H1 (cell line): ENCODE results near the gene MARK1. TPM values are rescaled to one million over a fixed set of nuclear protein-coding genes. Genes with fewer than 3 reads are reported as not detected.

Experiments
- CTCF ChIA-PET: fragments of 300-600 bp; sonication (Branson Sonifier 250); formaldehyde crosslinking; loops from one replicate; lab custom pipeline; 2021; ENCODE audit not compliant: partially characterized antibody; lab: Charles Lee
- POLR2A ChIA-PET: fragments of 300-600 bp; sonication (Branson Sonifier 250); formaldehyde crosslinking; loops from one replicate; lab custom pipeline; 2021; ENCODE audit warnings: inconsistent platforms; ENCODE audit not compliant: partially characterized antibody; lab: Charles Lee
- DNase-seq, 2 experiments: peaks; one replicate each; pipeline versions ENCODE4 v3.0.0 to v3.0.0-alpha.2; 2010 to 2022; ENCODE audit warnings: low spot score in 2 of 2, low read depth in 1 of 2, mixed read lengths in 1 of 2
- FAIRE-seq: peaks from 2 replicates; lab custom pipeline; 2011; peaks lifted over from hg19 to GRCh38; lab: Jason Lieb, UNC
- H2AFZ ChIP-seq: 2 replicates; pipeline ENCODE4 v1.8.1; 2012; ENCODE audit warnings: low read length, inconsistent platforms
- H2AK5ac ChIP-seq: 2 replicates; pipeline ENCODE4 v1.6.1; 2013; ENCODE audit warnings: low read depth, low read length
- H2BK120ac ChIP-seq: replicated peaks from 2 replicates; pipeline ENCODE3; 2013; ENCODE audit warnings: low read depth, low read length, inconsistent platforms
- H2BK12ac ChIP-seq: 2 replicates; pipeline ENCODE4 v1.6.1; 2013; ENCODE audit warnings: low read depth, low read length
- H2BK15ac ChIP-seq: 2 replicates; pipeline ENCODE4 v1.6.1; 2013; ENCODE audit warnings: low read length
- H2BK20ac ChIP-seq: 2 replicates; pipeline ENCODE4 v1.6.1; 2013; ENCODE audit warnings: low read length
- H2BK5ac ChIP-seq: 2 replicates; pipeline ENCODE4 v1.6.1; 2013; ENCODE audit warnings: low read depth, low read length
- H3K14ac ChIP-seq: 2 replicates; pipeline ENCODE4 v1.6.1; 2013; ENCODE audit warnings: inconsistent platforms; ENCODE audit not compliant: insufficient read length
- H3K18ac ChIP-seq: 2 replicates; pipeline ENCODE4 v1.6.1; 2013; ENCODE audit warnings: low read length; ENCODE audit errors: extremely low read depth
- H3K23ac ChIP-seq: 2 replicates; pipeline ENCODE4 v1.6.1; 2013; ENCODE audit warnings: inconsistent platforms; ENCODE audit not compliant: insufficient read length
- H3K23me2 ChIP-seq: 2 replicates; pipeline ENCODE4 v1.6.1; 2013; ENCODE audit warnings: low read depth, low read length
- H3K27ac ChIP-seq: 2 replicates; pipeline ENCODE4 v1.6.1; 2011; ENCODE audit warnings: low read depth, low read length, inconsistent platforms
- H3K27me3 ChIP-seq, 4 experiments: replicated peaks in 1 of 4; 1 replicate in 1 of 4; 2 replicates in 3 of 4; pipeline versions ENCODE4 v1.6.1 to v1.8.1; 2011 to 2013; ENCODE audit warnings: low read length in 3 of 4, mild to moderate bottlenecking in 3 of 4, inconsistent platforms in 2 of 4, mixed read lengths in 2 of 4, moderate library complexity in 1 of 4; ENCODE audit not compliant: control insufficient read depth in 3 of 4, insufficient read depth in 3 of 4; ENCODE audit errors: extremely low read depth in 1 of 4
- H3K36me3 ChIP-seq, 4 experiments: 2 replicates each; pipeline versions ENCODE4 v1.6.1 to v1.8.1; 2011 to 2013; ENCODE audit warnings: mild to moderate bottlenecking in 4 of 4, low read length in 3 of 4, moderate library complexity in 2 of 4, control low read depth in 1 of 4, inconsistent platforms in 1 of 4; ENCODE audit not compliant: insufficient read depth in 4 of 4, control insufficient read depth in 2 of 4
- H3K4ac ChIP-seq: replicated peaks from 2 replicates; pipeline ENCODE3; 2013; ENCODE audit warnings: low read length, low read depth, mixed read lengths, inconsistent platforms; ENCODE audit not compliant: insufficient read length
- H3K4me1 ChIP-seq, 4 experiments: replicated peaks in 1 of 4; 1 replicate in 1 of 4; 2 replicates in 3 of 4; pipeline versions ENCODE4 v1.6.1 to v1.8.1; 2011 to 2013; ENCODE audit warnings: low read length in 3 of 4, inconsistent platforms in 2 of 4, mixed read lengths in 1 of 4; ENCODE audit not compliant: insufficient read depth in 4 of 4, control insufficient read depth in 3 of 4
- H3K4me2 ChIP-seq, 2 experiments: 2 replicates each; pipeline versions ENCODE4 v1.6.1 to v1.8.1; 2011 to 2013; ENCODE audit warnings: low read depth in 2 of 2, low read length in 2 of 2, control low read depth in 1 of 2, inconsistent platforms in 1 of 2, mild to moderate bottlenecking in 1 of 2; ENCODE audit not compliant: insufficient read depth in 1 of 2
- H3K4me3 ChIP-seq, 4 experiments: fragments of 200-600, 300-600 bp in 1 of 4; sonication (generic), shearing (Covaris generic), sonication (Bioruptor Twin) in 1 of 4; 2 replicates each; pipeline versions ENCODE4 v1.5.1 to v1.8.1; 2011 to 2016; ENCODE audit warnings: low read length in 4 of 4, low read depth in 3 of 4, control low read depth in 2 of 4, inconsistent platforms in 2 of 4, mild to moderate bottlenecking in 2 of 4, mixed read lengths in 1 of 4, moderate library complexity in 1 of 4; ENCODE audit not compliant: insufficient read depth in 2 of 4; ENCODE audit errors: extremely low read depth in 1 of 4
- H3K56ac ChIP-seq: replicated peaks from 2 replicates; pipeline ENCODE3; 2013; ENCODE audit warnings: low read depth, mild to moderate bottlenecking, mixed read lengths, low read length, inconsistent platforms; ENCODE audit not compliant: insufficient read length
- H3K79me1 ChIP-seq: 2 replicates; pipeline ENCODE4 v1.6.1; 2013; ENCODE audit warnings: low read depth, low read length, control low read depth
- H3K79me2 ChIP-seq, 2 experiments: 2 replicates each; pipeline versions ENCODE4 v1.6.1 to v1.8.1; 2012 to 2013; ENCODE audit warnings: low read length in 2 of 2, mild to moderate bottlenecking in 2 of 2, inconsistent platforms in 1 of 2; ENCODE audit not compliant: insufficient read depth in 2 of 2, control insufficient read depth in 1 of 2
- H3K9ac ChIP-seq, 4 experiments: replicated peaks in 1 of 4; 1 replicate in 1 of 4; 2 replicates in 3 of 4; pipeline versions ENCODE4 v1.6.1 to v1.8.1; 2011 to 2013; ENCODE audit warnings: low read depth in 3 of 4, low read length in 3 of 4, control low read depth in 2 of 4, mild to moderate bottlenecking in 2 of 4, moderate library complexity in 2 of 4, inconsistent platforms in 1 of 4; ENCODE audit errors: extremely low read depth in 1 of 4
- H3K9me3 ChIP-seq, 2 experiments: 2 replicates each; pipeline versions ENCODE4 v1.6.1 to v1.8.1; 2012 to 2013; ENCODE audit warnings: mild to moderate bottlenecking in 2 of 2, moderate library complexity in 2 of 2, control low read depth in 1 of 2, inconsistent platforms in 1 of 2, low read depth in 1 of 2, low read length in 1 of 2, mixed read lengths in 1 of 2; ENCODE audit not compliant: insufficient read depth in 2 of 2
- H4K20me1 ChIP-seq, 2 experiments: replicated peaks in 1 of 2; 2 replicates each; pipeline versions ENCODE3 to v1.8.1; 2011 to 2013; ENCODE audit warnings: inconsistent platforms in 2 of 2, low read length in 2 of 2, mild to moderate bottlenecking in 1 of 2; ENCODE audit not compliant: insufficient read depth in 2 of 2, control insufficient read depth in 1 of 2
- H4K5ac ChIP-seq: 2 replicates; pipeline ENCODE4 v1.6.1; 2013; ENCODE audit warnings: low read length, low read depth, mixed read lengths, inconsistent platforms; ENCODE audit not compliant: insufficient read length
- H4K8ac ChIP-seq: 2 replicates; pipeline ENCODE4 v1.8.0; 2013; ENCODE audit warnings: mild to moderate bottlenecking, moderate library complexity, low read length, inconsistent platforms; ENCODE audit not compliant: insufficient read depth; ENCODE audit errors: extremely low read depth
- H4K91ac ChIP-seq: replicated peaks from 2 replicates; pipeline ENCODE3; 2013; ENCODE audit warnings: low read length, mixed read lengths, inconsistent platforms; ENCODE audit not compliant: insufficient read length
- CHD2 ChIP-seq: IDR thresholded peaks from 2 replicates; pipeline ENCODE4 v1.6.1; 2012; ENCODE audit warnings: low read length, improper control_type of control experiment
- RAD21 ChIP-seq, 2 experiments: IDR thresholded peaks in 1 of 2; conservative IDR thresholded peaks in 1 of 2; 2 replicates each; pipeline ENCODE4 v1.6.1; 2011; ENCODE audit warnings: low read depth in 2 of 2, low read length in 2 of 2, improper control_type of control experiment in 1 of 2, inconsistent platforms in 1 of 2, mild to moderate bottlenecking in 1 of 2, moderate library complexity in 1 of 2
- SP2 ChIP-seq: IDR thresholded peaks from 2 replicates; pipeline ENCODE4 v1.6.1; 2012; ENCODE audit warnings: mild to moderate bottlenecking, low read length, inconsistent platforms
- whole genome bisulfite sequencing, 2 experiments: shearing (Covaris generic) in 1 of 2; methylation state at CpG; one replicate each; pipeline versions ENCODE4 v1.1.6 to v1.1.7; 2013 to 2015; ENCODE audit warnings: low lambda C conversion rate in 2 of 2, mixed read lengths in 2 of 2, inconsistent platforms in 1 of 2, low coverage in 1 of 2, missing lambda C conversion rate in 1 of 2; ENCODE audit not compliant: insufficient replicate concordance in 2 of 2, insufficient coverage in 1 of 2, insufficient read length in 1 of 2; ENCODE audit errors: extremely low coverage in 1 of 2, missing lambda C conversion rate in 1 of 2; 5-methylcytosine and 5-hydroxymethylcytosine counted together
- polyA plus RNA-seq, 7 experiments: library from polyadenylated mRNA; depleted of rRNA in 3 of 7; stranded (reverse) in 5 of 7; unstranded in 2 of 7; fragments of >200 nt in 5 of 7; fragments of 200-250 nt in 2 of 7; gene quantifications; 1 replicate in 5 of 7; 2 replicates in 1 of 7; 4 replicates in 1 of 7; pipeline versions ENCODE4 v1.2.1 to v1.2.3, GENCODE V29; 2011 to 2013; ENCODE audit warnings: missing spikeins in 2 of 7, mixed read lengths in 2 of 7
- total RNA-seq: library from RNA; stranded (reverse); fragmentation: NEBNext Ultra II Directional; extraction: Animal tissue kit (Norgen Biotek cat#: 25700); gene quantifications from 2 replicates; pipeline ENCODE4 v1.2.1, GENCODE V29; 2021

Gene MARK1
- total and polyA plus RNA-seq, 2 of the 8 experiments (the other 6 are each of a cell fraction or from before 2014, with no cell fraction given): 5.5 to 20.5 TPM

DNA sequence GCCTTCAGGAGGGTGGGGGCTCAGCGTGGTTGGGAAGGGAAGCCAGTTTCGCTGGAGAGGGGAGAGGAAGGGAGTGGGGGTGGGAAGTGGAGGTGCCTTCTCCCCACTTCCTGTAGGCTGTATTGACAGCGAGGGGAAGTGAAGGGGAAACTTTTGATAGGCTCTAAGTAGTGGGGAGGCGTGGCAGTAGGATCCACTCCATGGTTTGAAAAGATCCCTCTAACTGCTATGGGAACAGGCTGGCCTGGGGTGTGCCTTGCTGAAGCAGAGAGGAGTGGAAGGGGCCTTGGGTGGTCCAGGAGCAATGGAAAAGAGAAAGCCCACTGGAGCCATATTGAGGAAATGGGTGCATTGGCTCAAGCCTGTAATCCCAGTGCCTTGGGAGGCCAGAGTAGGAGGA is 182.4 kb downstream of the MARK1 start:
- no peaks in the 10 kb centered on the region for H3K27me3 ChIP-seq
- H2BK15ac ChIP-seq: no peak overlapping the region
- H2BK120ac ChIP-seq: no peak overlapping the region
- no peak overlapping the region for H4K5ac ChIP-seq
- H4K91ac ChIP-seq: no peak overlapping the region
- FAIRE-seq (no peak), DNase-seq (no peak)
- no peak overlapping the region for H4K8ac ChIP-seq
- H3K4ac ChIP-seq: no peak overlapping the region
- no peak for TF ChIP-seq RAD21 (IDR thresholded peaks at IDR 0.05 in 1 of 2, conservative IDR thresholded peaks at IDR 0.05 in 1 of 2; ENCODE audit: low read depth in 2 of 2, low read length in 2 of 2)
- TF ChIP-seq CHD2: no peak
- no peak for TF ChIP-seq SP2
- no peak overlapping the region; the same call in 1 of the 2 replicates for H2BK12ac ChIP-seq
- H3K9me3 ChIP-seq: peaks cover 2 to 5% of the 10 kb centered on the region in 2 experiments; a peak in 1 of 4 replicates
- no peak overlapping the region for H3K4me2 ChIP-seq
- H3K79me2 ChIP-seq: no peaks in the 10 kb centered on the region
- H3K23me2 ChIP-seq: no peaks in the 10 kb centered on the region
- H3K23ac ChIP-seq: no peak overlapping the region
- H3K27ac ChIP-seq: no peak overlapping the region
- H4K20me1 ChIP-seq: no peaks in the 10 kb centered on the region
- no peak overlapping the region for H3K9ac ChIP-seq
- H2AK5ac ChIP-seq: no peak overlapping the region
- ChIA-PET POLR2A (interaction anchor here (0.8 to 1.1 kb wide), 2 partner anchors 31 to 77 kb away, joined by 3 read pairs; no protein-coding TSS in a partner anchor), CTCF (interaction anchor here (0.6 to 1.8 kb wide), 9 partner anchors 11 to 566 kb away, joined by 3 to 8 read pairs (median 3); no protein-coding TSS in a partner anchor)
- no peak overlapping the region for H2AFZ ChIP-seq
- H2BK5ac ChIP-seq: no peak overlapping the region
- H3K14ac ChIP-seq: no peak overlapping the region
- peaks cover 0 to 3% (median 1%) of the 10 kb centered on the region in 4 experiments; a peak in 2 of 7 replicates for H3K4me1 ChIP-seq
- no peak overlapping the region for H3K18ac ChIP-seq
- WGBS, 2 experiments: 67% methylated on average over 4 of the region's 4 CpGs; no CpG with 5 or more reads in 1 of the 2 experiments
- no peaks in the 10 kb centered on the region; a peak in 1 of 8 replicates for H3K36me3 ChIP-seq
- H3K79me1 ChIP-seq: no peaks in the 10 kb centered on the region
- H3K56ac ChIP-seq: no peak overlapping the region
- H3K4me3 ChIP-seq: no peak overlapping the region
- H2BK20ac ChIP-seq: no peak overlapping the region
